HG03097 (cell line): ENCODE results near the gene ATG4B.
"Not testable (repeated sequence)": the region's sequence is repeated elsewhere in the genome, so short reads cannot be mapped to it uniquely, and the experiment has no call there.

ENCODE experiments used
- ATAC-seq: cut with Tn5 transposase; IDR thresholded peaks from one replicate; pipeline ENCODE4 v1.9.1; 2021; ENCODE audit not compliant: unreplicated experiment, low FRiP score

The ATG4B gene

DNA sequence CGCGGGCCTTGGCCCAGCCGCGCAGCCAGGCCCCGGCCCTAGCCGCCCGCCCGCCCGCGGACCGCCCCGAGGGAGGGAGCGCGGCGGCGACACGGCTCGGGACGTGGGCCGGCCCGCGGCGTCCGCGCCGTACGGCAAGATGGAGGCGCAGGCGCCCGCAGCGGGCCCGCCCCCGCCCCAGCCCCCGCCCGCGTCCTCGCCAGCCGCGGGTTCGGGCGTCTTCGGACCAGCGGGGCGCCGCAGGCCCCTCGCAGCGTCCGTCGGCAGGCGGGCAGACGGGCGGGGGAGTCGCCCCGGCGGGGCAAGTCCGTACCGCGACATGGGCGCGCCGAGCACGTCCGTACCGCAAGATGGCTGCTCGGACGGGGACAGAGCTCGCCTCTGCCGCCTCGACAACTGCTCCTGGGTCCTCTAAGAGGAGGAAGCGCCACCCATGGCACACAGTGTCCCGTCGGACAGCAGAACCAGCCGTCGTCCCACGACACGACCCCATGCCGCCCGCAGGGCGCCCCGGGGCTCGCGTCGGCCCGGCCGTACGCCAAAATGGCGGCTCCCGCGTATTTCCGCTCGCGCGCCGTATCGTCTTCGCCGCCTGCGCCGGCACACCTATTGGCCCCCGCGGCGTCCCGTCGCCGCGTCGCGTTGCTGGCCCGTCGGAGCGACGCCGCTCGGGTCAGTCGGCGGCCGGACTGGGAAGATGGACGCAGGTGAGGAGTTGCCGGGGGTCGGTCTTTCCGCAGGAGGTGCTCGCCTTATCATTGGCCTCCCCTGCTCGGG is at the start of gene ATG4B, which contains the start of gene THAP4:
TSS of gene ATG4B (plus strand) at position 676 of the 777 bp plus-strand sequence. CDS start at position 698, 22 bp downstream.
TSS of gene THAP4 (minus strand) at position 141 of the 777 bp plus-strand sequence. CDS start 141 bp downstream, outside the sequence.
- ATAC-seq = peak; percentile 68

DNA sequence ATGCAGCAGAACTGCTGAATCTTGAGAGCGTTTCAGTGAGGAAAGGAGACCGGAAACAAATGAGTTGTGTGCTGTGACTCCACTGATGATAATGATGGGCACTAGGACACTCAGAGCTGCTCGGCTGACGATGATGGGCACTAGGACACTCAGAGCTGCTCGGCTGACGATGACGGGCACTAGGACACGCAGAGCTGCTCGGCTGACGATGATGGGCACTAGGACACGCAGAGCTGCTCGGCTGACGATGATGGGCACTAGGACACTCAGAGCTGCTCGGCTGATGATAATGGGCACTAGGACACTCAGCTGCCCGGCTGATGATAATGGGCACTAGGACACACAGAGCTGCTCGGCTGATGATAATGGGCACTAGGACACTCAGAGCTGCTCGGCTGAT is 47.6 kb upstream of the ATG4B start:
- ATAC-seq = not testable (repeated sequence)

DNA sequence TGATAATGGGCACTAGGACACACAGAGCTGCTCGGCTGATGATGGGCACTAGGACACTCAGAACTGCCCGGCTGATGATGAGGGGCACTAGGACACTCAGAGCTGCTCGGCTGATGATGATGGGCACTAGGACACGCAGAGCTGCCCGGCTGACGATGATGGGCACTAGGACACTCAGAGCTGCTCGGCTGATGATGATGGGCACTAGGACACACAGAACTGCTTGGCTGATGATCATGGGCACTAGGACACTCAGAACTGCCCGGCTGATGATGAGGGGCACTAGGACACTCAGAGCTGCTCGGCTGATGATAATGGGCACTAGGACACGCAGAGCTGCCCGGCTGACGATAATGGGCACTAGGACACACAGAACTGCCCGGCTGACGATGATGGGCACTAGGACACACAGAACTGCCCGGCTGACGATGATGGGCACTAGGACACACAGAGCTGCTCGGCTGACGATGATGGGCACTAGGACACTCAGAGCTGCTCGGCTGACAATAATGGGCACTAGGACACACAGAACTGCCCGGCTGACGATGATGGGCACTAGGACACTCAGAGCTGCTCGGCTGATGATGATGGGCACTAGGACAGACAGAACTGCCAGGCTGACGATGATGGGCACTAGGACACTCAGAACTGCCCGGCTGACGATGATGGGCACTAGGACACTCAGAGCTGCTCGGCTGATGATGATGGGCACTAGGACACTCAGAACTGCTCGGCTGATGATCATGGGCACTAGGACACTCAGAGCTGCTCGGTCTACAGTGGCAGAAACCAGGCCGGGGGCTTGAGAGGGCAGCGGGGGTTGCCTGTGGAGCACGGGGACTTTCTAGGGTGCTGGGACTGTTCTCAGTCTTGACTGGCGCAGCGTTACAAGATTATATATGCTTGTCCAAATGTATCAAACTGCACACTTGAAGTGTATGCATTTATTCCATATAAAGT is 46.7 kb upstream of the ATG4B start:
- not testable (repeated sequence) for ATAC-seq

DNA sequence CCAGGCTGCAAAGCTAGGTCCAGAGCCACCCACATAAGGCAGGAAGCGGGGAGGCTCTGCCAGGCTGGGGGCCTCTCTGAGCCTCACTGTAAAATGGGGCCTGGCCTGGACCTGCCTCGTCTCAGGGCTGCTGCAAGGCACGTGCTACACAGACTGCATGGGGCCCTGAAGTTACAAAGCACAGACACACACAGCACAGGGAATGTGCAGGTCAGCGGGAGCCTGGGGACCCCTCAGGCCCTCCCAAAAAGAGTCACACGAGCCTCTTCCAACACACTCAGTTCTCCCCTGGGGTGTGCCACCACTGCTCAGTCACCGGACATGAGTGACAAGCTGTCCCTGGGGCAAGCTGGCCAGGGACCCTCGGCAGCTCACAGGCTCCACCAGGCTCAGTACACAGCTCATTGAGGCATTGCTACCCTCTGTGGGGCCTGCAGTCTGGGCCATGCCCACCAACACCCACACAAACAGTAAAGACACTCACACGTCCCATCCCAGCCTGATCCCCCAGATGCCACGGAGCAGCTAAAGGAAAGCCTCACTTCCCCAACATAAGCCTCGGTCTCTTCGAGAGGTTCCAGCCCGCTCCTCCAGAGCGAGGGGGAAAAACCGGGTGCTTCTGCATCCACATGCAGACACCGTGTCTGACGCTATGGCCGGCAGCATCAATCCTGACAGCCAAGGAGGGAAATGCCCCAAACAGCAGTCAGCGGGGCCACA is 45.2 kb upstream of the ATG4B start:
- no peak for ATAC-seq

DNA sequence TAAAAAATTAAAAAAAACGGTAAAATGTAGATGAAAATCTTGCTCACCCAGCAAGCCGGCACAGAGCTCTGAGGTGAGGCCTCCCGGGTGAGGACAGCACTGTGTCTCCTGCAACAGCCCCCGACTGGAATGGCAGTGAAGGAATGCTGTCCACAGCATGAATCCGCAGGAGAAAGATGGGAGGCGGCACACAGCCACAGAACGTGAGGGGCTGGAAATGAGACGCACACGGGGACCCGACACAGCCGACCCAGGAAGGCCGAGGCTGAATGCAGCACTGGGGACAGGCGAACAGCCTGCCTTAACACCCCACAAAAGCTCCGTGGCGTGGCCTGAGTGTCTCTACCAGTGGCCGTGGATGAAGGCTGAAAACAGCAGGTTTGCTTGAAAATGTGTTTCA is 44.2 kb upstream of the ATG4B start:
- no peak for ATAC-seq

DNA sequence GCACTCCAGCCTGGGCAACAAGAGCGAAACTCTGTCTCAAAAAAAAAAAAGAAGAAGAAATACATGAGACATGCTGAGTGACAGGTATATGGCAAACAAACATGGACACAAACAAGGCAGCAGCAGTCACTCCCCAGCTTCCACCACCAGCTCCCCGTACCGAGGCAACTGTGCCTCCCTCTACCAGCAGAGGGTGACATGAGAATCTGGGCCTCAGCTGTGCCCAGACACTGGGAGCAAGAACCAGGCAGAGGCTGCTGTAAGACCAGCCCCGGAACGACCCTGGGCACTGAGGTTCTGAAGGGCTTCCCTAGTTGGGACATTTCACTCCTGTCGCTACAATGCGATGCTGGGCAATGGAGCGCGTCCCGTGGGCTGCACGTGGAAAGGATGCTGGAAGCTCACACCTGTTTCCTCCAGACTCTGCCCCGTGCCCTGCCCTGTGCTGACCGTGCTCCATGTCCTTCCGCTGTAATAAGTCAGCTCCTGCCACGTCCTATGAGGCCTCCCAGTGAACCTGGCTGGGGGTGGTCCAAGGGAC is 41.8 kb upstream of the ATG4B start:
- no peak for ATAC-seq

DNA sequence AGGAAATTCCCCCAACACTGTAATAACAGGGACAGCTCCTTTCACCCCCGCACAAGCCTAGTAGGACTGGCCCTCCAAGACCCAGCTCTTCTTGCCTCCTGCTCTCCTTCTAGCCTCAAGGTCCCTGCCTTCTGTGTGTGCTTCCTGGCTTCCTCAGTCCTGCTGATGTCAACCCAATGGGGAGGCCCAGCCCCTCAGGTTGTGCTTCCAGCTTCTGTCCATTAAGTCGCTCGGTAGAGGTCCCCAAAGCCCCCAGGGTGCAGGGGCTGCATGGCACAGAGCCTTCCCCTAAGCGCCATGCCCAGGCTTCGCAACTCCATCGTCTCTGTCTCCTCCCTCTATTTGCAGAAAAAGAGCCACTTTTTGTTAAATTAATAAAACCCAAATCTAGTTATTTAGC is 39.9 kb upstream of the ATG4B start:
- ATAC-seq = no peak

DNA sequence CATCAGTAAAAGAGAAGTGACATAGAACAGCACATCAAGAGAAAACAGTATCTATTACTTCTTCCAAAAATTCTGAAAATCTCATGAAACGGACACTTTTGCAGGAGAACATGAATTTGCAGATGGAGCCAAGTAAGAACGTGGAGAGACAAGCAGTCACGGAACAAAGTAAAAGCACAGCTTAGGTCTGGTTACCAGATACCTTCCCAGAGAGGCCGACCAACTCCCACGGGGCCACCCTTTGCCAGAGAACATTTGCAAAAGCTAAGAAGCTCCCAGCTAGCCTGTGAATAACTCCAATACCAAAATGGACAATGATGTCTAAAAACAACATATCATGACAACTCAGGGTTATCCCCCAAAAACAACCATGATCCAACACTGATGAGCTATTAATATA is 39.4 kb upstream of the ATG4B start:
- ATAC-seq = no peak

DNA sequence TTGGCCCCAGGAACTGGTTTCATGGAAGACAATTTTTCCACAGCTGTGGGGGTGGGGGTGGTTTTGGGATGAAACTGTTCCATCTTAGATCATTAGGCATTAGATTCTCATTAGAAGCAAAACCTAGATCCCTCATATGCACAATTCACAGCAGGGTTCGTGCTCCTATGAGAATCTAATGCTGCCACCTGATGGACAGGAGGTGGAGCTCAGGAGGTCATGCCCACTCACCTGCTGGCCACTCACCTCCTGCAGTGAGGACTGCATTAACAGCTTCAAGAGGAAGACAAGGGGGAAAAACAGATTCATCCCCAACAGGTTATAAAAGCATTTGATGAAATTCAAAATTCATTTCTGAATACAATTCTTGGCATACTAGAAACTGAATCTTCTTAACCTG is 39.0 kb upstream of the ATG4B start:
- no peak for ATAC-seq

DNA sequence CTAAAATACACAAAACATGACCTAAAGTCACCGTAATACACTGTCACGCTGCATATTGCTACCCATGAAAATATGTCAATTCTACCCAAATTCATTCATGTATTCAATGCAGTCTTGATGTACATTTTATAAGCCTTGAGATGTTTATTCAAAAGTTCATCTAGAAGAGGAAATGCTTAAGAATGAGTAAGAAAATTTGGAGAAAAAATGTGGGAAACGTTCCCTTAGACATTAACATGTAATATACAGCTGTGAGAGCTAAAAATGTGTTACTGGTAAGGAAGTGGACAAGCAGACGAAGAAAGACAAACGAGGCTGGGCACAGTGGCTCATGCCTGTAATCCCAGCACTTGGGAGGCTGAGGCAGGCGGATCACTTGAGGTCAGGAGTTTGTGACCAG is 37.9 kb upstream of the ATG4B start:
- no peak for ATAC-seq

DNA sequence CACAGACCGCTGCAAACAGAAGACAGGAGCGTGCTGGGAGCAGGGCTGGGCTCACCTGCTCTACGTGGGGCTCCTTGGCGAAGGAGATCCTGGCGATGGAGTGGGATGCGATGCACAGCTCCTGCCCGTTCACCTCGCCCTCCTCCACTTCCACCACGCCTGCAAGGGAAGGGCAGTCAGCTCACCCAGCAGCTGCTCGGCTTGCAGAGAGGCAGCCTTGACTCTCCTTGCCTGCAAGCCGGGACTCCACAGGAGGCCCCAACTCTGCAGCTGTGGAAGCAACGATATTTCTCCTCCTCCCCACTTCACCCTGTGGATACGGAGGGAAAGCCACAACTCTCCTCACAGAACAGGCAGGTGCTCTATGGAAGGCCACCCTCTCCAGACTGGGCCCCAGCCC is 35.7 kb upstream of the ATG4B start:
- no peak for ATAC-seq

DNA sequence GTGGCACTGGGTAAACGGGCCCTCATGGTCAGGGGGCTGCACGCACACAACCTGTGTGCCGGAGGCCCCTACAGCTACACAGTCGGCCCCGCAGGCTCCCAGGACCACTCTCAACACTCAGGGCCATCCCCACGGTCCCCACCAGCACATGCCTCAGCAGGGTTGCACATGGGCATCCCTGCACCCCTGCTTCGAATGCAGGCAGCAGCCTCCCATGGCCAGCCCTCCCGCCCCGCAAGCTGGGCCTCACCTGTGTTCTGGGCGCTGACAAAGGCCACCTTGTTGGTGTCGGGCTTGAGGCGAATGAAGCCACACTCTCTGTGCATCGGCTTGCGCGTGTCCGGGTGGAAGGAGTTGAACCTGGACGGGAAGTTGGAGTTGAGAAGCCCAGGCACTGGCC is 34.8 kb upstream of the ATG4B start:
- ATAC-seq = no peak

DNA sequence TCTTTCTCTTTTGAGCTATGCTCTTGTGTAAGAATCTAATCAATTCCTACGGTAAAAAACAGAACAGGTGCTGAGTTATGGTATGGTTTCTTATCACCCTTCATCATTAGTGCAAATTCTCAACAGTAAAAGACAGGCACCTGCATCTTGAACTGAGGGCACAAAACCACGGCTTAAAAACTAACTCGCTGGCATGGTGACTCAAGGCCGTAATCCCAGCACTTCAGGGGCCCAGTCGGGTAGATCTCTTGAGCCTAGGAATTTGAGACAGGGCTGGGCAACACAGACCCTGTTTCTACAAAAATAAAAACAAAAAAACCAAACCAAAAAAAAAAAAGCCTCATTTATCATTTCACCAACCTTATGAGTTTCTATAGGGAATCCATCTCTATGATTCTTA is 33.8 kb upstream of the ATG4B start:
- no peak for ATAC-seq

DNA sequence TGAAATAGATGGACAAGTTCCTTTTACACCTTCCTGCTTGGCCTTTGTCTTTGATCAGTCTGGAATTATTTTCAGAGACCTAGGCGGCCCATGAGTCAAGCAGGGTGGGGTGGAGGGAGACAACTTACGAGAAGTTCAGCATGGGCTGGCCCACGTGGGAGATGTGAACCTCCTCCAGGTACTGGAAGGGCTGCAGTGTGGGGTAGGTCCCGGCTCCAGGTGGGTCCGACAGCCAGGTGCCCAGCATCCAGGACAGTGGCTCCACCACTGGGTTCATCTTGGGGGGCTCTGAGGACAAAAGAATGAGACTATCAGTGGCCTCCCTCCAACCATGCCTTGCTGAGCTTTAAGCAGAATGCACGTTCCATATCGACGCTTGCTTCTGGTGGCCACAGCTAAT is 31.3 kb upstream of the ATG4B start:
- no peak for ATAC-seq

DNA sequence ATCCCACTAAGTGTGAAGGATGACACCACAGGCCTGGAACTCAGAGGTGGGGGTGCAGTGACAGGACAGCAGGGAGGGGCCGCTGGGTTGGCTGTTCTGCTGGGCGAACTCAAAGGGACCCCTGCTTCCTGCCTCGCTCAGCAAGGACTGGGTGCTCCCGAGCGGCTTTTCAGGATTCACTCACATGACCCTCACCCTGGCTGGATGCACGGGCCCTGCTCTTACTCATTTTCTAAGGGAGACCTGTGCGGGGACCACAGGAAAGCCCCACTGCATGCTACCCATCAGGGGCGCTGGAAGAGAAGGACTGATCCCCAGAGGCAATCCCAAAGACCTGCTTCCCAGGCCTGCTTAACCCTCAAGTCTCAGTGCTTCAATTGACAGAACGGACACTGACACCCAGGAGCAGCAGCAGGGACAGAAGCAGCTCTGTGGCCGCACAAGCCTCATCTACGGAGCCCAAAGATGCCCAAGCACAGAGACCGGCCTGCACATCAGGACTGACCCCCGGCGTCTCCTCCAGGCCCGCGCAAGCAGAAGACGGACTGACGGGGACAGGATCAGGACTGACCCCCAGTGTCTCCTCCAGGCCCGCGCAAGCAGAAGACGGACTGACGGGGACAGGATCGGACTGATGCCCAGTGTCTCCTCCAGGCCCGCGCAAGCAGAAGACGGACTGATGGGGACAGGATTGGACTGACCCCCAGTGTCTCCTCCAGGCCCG is 30.2 kb upstream of the ATG4B start:
- ATAC-seq = no peak

DNA sequence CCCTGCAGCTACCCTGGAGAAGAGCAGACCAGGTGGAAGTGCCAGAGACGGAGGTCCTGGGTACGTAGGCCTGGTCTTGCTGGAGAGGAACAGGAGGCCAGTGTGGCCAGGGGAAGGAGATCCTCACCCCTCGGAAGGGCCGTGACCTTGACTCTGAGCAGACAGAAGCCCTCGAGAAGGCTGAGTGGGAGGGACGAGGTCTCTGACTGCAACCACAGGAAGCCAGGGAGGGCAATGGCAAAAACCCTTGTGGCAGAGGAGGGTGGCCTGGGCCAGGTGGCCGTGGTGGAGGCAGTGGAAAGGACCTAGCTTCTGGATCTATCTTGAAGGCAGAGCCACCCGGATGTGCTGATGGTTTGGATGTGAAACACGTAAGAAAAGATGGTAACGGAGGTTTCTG is 28.6 kb upstream of the ATG4B start:
- ATAC-seq = no peak

DNA sequence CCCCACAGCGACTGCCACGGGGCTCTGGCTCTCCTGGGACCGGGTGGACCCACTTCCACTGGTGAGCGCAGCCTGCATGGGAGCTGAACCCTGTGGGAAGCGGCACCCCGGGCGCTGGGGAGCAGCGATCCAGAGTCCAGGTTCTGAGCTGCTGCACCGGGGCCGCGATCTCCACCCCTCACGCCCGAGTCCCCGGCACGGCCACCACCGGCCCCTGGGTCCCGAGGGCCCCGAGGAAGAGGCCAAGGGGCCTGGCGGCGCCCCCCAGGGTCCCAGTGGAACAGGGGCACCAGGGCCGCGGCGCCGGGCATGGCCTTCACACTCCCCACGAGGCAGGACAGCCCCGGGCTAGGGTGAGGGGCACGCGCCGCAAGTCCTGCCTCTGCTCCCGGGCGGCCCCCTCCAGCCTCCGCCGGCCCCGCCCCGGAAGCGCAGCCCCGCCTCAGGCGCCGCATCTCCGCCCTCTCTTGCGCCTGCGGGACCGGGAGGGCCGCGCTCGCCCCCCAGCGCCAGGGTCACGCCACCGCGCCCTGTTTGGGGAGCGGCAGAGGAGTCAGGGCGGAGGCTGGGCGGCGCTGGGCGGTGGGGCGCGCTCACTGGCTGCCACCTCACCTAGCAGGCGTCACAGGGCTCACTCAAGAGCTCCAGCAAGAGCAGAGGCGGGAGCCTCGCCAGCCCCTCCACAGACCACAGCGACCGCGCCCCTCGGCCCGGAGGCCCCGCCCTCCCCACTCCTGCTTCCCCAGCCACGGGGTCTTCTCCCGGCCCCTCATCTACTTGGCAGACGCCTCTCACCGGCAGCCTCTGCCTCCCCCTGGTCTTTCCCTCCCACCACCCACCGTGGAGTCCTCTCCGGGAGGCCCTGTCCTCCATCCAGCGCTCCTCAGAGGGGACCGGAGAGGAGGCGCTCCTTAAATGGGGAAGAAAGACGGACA is 27.4 kb upstream of the ATG4B start:
- peak; percentile 89 for ATAC-seq

DNA sequence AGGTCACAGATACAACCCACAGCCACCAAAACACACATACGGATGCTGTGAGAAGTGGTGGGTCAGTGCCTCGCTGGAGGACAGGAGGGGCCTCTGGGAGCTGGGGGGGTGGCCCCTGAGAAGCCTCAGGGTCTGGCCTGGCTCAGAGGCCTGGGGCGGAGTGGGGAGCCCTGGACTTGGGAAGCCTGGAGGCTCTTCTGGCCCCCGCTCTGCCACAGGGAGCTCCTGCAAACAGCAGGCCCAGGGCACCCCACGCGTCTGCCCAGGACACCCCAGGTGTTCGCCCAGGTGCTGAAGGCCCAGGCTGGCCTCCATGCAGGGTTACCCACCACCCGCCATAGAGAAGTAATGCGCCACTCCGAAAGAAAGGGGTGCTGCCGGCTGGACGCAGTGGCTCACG is 26.4 kb upstream of the ATG4B start:
- no peak for ATAC-seq
